ENCODE data around the gene ZNF423. TPM values are rescaled to one million over a fixed set of nuclear protein-coding genes. Genes with fewer than 3 reads are reported as not detected.
A peak's percentile ranks its signal among the peaks of the same experiment; 100 is the strongest.

Gene ZNF423
- total RNA-seq, 2 experiments from 2014 or later, result not detected

- Mint-ChIP-seq H3K4me3 (no peak overlapping the region), H3K36me3 (ENCODE audit: low read depth) (no peaks in the 10 kb centered on the region), H3K27me3 (no peaks in the 10 kb centered on the region), H3K4me1 (ENCODE audit: low read depth) (no peaks in the 10 kb centered on the region), H3K9me3 (no peaks in the 10 kb centered on the region), H3K27ac (no peak overlapping the region)
- DNase-seq, result no peak
- ChIA-PET CTCF (interaction anchor here (0.9 to 1.3 kb wide), 2 partner anchors 8 to 43 kb away, joined by 3 read pairs; no protein-coding TSS in a partner anchor), POLR2A (no interaction called here)
- TF ChIP-seq, protein P1, sequence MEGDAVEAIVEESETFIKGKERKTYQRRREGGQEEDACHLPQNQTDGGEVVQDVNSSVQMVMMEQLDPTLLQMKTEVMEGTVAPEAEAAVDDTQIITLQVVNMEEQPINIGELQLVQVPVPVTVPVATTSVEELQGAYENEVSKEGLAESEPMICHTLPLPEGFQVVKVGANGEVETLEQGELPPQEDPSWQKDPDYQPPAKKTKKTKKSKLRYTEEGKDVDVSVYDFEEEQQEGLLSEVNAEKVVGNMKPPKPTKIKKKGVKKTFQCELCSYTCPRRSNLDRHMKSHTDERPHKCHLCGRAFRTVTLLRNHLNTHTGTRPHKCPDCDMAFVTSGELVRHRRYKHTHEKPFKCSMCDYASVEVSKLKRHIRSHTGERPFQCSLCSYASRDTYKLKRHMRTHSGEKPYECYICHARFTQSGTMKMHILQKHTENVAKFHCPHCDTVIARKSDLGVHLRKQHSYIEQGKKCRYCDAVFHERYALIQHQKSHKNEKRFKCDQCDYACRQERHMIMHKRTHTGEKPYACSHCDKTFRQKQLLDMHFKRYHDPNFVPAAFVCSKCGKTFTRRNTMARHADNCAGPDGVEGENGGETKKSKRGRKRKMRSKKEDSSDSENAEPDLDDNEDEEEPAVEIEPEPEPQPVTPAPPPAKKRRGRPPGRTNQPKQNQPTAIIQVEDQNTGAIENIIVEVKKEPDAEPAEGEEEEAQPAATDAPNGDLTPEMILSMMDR (IDR thresholded peaks at IDR 0.05), result no peak
- no peak for ATAC-seq
- intact Hi-C loops (cut with micrococcal nuclease), result no loop called here
Measured at GRCh38 chr16:49899991-49900695, 44.2 kb upstream of the ZNF423 start.

GRCh38 chr16:49896447-49896964 lies 40.6 kb upstream of the ZNF423 start:
- DNase-seq, result no peak
- intact Hi-C loops (cut with micrococcal nuclease), result no loop called here
- POLR2A ChIA-PET, result no interaction called here
- peaks cover 2% of the 10 kb centered on the region for H3K27me3 Mint-ChIP-seq
- H3K9me3 Mint-ChIP-seq, result no peaks in the 10 kb centered on the region
- TF ChIP-seq, protein P1 (IDR thresholded peaks at IDR 0.05), result no peak
- CTCF ChIA-PET, result no interaction called here
- H3K36me3 Mint-ChIP-seq (ENCODE audit: low read depth), result no peaks in the 10 kb centered on the region
- H3K4me1 Mint-ChIP-seq (ENCODE audit: low read depth), result no peaks in the 10 kb centered on the region
- ATAC-seq, result no peak
- no peak overlapping the region for H3K27ac Mint-ChIP-seq
- H3K4me3 Mint-ChIP-seq, result no peak overlapping the region

GRCh38 chr16:49890876-49891275 lies 35.0 kb upstream of the ZNF423 start:
- ATAC-seq (peak; percentile 61), DNase-seq (peak; percentile 41)
- ChIA-PET POLR2A (no interaction called here), CTCF (interaction anchor here (2.1 kb wide), 2 partner anchors 14 to 33 kb away, joined by 7 to 8 read pairs; no protein-coding TSS in a partner anchor)
- no peak overlapping the region for H3K4me3 Mint-ChIP-seq
- H3K36me3 Mint-ChIP-seq (ENCODE audit: low read depth), result no peaks in the 10 kb centered on the region
- no peaks in the 10 kb centered on the region for H3K4me1 Mint-ChIP-seq (ENCODE audit: low read depth)
- TF ChIP-seq, protein P1 (IDR thresholded peaks at IDR 0.05), result no peak
- H3K27ac Mint-ChIP-seq, result no peak overlapping the region
- peaks cover 7% of the 10 kb centered on the region for H3K27me3 Mint-ChIP-seq
- no peaks in the 10 kb centered on the region for H3K9me3 Mint-ChIP-seq
- intact Hi-C loops (cut with micrococcal nuclease), result no loop called here

DNA sequence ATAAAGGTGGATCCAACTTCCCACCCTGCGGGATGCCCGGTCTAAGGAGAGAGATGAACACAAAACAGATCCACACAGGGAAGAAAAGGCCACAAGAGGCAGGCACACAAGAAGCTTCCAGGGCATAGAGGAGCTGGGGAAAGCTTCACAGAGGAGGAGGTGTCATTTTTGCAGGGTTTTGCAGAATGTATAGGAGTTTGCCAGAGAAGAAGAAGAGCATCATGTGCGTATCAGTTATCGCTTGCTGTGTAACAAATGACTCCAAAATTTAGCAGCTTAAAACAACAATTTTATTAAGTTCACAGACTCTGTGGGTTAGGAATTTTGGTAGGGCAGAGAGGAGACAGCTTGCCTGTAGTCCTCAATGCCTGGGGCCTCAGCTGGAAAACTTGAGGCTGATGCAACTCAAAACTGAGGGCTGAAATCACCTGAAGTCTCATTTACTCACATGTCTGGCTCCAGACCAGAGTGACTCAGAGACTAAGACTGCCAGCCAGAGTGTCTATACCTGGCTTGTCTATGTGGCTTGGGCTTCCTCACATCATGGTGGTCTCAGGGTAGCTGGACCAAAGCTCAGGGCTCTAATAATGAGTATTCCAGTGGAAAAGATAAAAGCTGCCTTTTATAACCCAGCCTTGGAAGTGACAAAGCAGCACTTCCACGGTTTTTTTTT lies 33.9 kb upstream of the ZNF423 start:
- POLR2A ChIA-PET, result no interaction called here
- DNase-seq (no peak), ATAC-seq (no peak)
- Mint-ChIP-seq H3K9me3 (no peaks in the 10 kb centered on the region), H3K36me3 (ENCODE audit: low read depth) (no peaks in the 10 kb centered on the region), H3K4me1 (ENCODE audit: low read depth) (no peaks in the 10 kb centered on the region), H3K27me3 (peaks cover 9% of the 10 kb centered on the region), H3K27ac (no peak overlapping the region), H3K4me3 (no peak overlapping the region)
- CTCF ChIA-PET, result interaction anchor here (2.1 kb wide), 2 partner anchors 13 to 32 kb away, joined by 7 to 8 read pairs; no protein-coding TSS in a partner anchor
- intact Hi-C loops (cut with micrococcal nuclease), result no loop called here
- TF ChIP-seq, protein P1 (IDR thresholded peaks at IDR 0.05), result no peak

Data from activated CD8-positive, alpha-beta T cell treated with anti-CD3 and anti-CD28 coated beads for 36 hours (primary cell).